HG03280 (cell line): ENCODE results near the gene FANCI.
A peak's percentile ranks its signal among the peaks of the same experiment; 100 is the strongest.

Source experiments
- ATAC-seq: cut with Tn5 transposase; IDR thresholded peaks from one replicate; pipeline ENCODE4 v1.9.1; 2021; ENCODE audit warnings: mild to moderate bottlenecking, moderate library complexity; ENCODE audit not compliant: unreplicated experiment

The FANCI gene

GRCh38 chr15:89330881-89331595 is 87.3 kb downstream of the FANCI start:
- ATAC-seq, result no peak

- no peak for ATAC-seq
These were observed 88.7 kb downstream of the FANCI start for GRCh38 chr15:89332446-89332845.

- no peak for ATAC-seq
These were observed 89.5 kb downstream of the FANCI start for GRCh38 chr15:89333011-89333860.

- no peak for ATAC-seq
These were observed 90.3 kb downstream of the FANCI start for GRCh38 chr15:89333959-89334509.

- ATAC-seq, result peak; percentile 89
These were observed 90.9 kb downstream of the FANCI start, which contains the start of gene POLG for GRCh38 chr15:89334510-89335297. Gene POLG, minus strand, starts transcription at chr15:89334824. Its CDS starts 1,070 bp downstream, at chr15:89333754.

GRCh38 chr15:89335298-89336041 is 91.7 kb downstream of the FANCI start:
- ATAC-seq, result peak; percentile 1

- no peak for ATAC-seq
These were observed 94.3 kb downstream of the FANCI start for GRCh38 chr15:89338036-89338435.

- no peak for ATAC-seq
These were observed 96.8 kb downstream of the FANCI start for GRCh38 chr15:89340573-89340972.

GRCh38 chr15:89341316-89342005 is 97.7 kb downstream of the FANCI start:
- no peak for ATAC-seq

GRCh38 chr15:89342840-89343239 is 99.1 kb downstream of the FANCI start:
- no peak for ATAC-seq

GRCh38 chr15:89345248-89345647 is 101.5 kb downstream of the FANCI start:
- no peak for ATAC-seq

GRCh38 chr15:89346516-89347231 is 102.9 kb downstream of the FANCI start:
- no peak for ATAC-seq

GRCh38 chr15:89349206-89349558 is 105.4 kb downstream of the FANCI start:
- no peak for ATAC-seq

- ATAC-seq, result no peak
These were observed 108.7 kb downstream of the FANCI start for GRCh38 chr15:89352476-89352875.

GRCh38 chr15:89353991-89354390 is 110.2 kb downstream of the FANCI start:
- ATAC-seq, result no peak

GRCh38 chr15:89356634-89357298 is 113.0 kb downstream of the FANCI start:
- ATAC-seq, result no peak

- ATAC-seq, result peak; percentile 11
These were observed 114.6 kb downstream of the FANCI start for GRCh38 chr15:89358435-89358754.

GRCh38 chr15:89358755-89359439 is 115.1 kb downstream of the FANCI start:
- peak; percentile 90 for ATAC-seq
